HCT116 (cell line): ENCODE data around the gene PCDH9. TPM values are rescaled to one million over a fixed set of nuclear protein-coding genes. Genes with fewer than 3 reads are reported as not detected.

Experiments
- ATAC-seq: fragments of 200-7000 bp; cut with Tn5 transposase; 2 replicates; pipeline ENCODE4 v1.9.1; 2020; ENCODE audit warnings: mild to moderate bottlenecking, moderate library complexity
- BruUV-seq: library from RNA; stranded (reverse); fragments of 400-500 nt; replicated peaks from 2 replicates; lab custom pipeline; 2021; lab: Mats Ljungman, UMichigan
- CTCF ChIA-PET: fragments of 300-600 bp; sonication (Branson Sonifier 250); formaldehyde crosslinking; loops from one replicate; lab custom pipeline; 2021; ENCODE audit warnings: antibody characterized with exemption; lab: Charles Lee
- POLR2A ChIA-PET: fragments of 300-600, 350-600 bp; sonication (Branson Sonifier 250); formaldehyde crosslinking; loops from one replicate; lab custom pipeline; 2021; ENCODE audit warnings: antibody characterized with exemption; lab: Charles Lee
- RAD21 ChIA-PET, 2 experiments: fragments of 300-600 bp; sonication (Branson Sonifier 250); formaldehyde crosslinking; loops; one replicate each; lab custom pipeline; 2023; ENCODE audit warnings: low total read pairs in 2 of 2; ENCODE audit not compliant: uncharacterized antibody in 2 of 2, unreplicated experiment in 2 of 2, low non-redundant PET in 1 of 2; lab: Charles Lee
- DNase-seq: peaks from one replicate; pipeline ENCODE4 v3.0.0-alpha.2; 2010; ENCODE audit warnings: low read depth, low spot score
- H2AFZ ChIP-seq: fragments of 200-600 bp; shearing (Covaris generic), sonication (generic); 2 replicates; pipeline ENCODE4 v1.6.1; 2017; ENCODE audit warnings: low read depth, mixed run types, mixed read lengths, antibody characterized with exemption, low read length; ENCODE audit not compliant: poor library complexity, severe bottlenecking
- H3K27ac ChIP-seq: 2 replicates; pipeline ENCODE4 v1.5.1; 2012; ENCODE audit warnings: low read depth, low read length
- H3K27me3 ChIP-seq: fragments of 200-600 bp; sonication (generic); 2 replicates; pipeline ENCODE4 v1.6.1; 2016; ENCODE audit warnings: mixed run types, low read length, mixed read lengths; ENCODE audit not compliant: insufficient read depth
- H3K36me3 ChIP-seq, 2 experiments: fragments of 200-500 bp in 1 of 2; fragments of 200-600 bp in 1 of 2; sonication (Bioruptor generic) in 1 of 2; sonication (generic) in 1 of 2; 2 replicates each; pipeline versions ENCODE4 v1.5.1 to v1.6.1; 2014 to 2016; ENCODE audit warnings: low read length in 2 of 2, inconsistent platforms in 1 of 2, mixed read lengths in 1 of 2, mixed run types in 1 of 2; ENCODE audit not compliant: insufficient read depth in 2 of 2, control insufficient read depth in 1 of 2
- H3K4me1 ChIP-seq, 2 experiments: fragments of 200-600 bp in 1 of 2; sonication (generic) in 1 of 2; 2 replicates each; pipeline versions ENCODE4 v1.5.1 to v1.6.1; 2012 to 2017; ENCODE audit warnings: low read length in 2 of 2, inconsistent platforms in 1 of 2, mild to moderate bottlenecking in 1 of 2, mixed read lengths in 1 of 2, mixed run types in 1 of 2, moderate library complexity in 1 of 2; ENCODE audit not compliant: insufficient read depth in 2 of 2, control insufficient read depth in 1 of 2
- H3K4me2 ChIP-seq: fragments of 200-600 bp; sonication (generic); 2 replicates; pipeline ENCODE4 v1.6.1; 2017; ENCODE audit warnings: mixed run types, low read length, mixed read lengths
- H3K4me3 ChIP-seq, 2 experiments: fragments of 200-600 bp in 1 of 2; sonication (generic) in 1 of 2; replicated peaks in 1 of 2; 2 replicates each; pipeline ENCODE4 v1.5.1; 2011 to 2016; ENCODE audit warnings: low read length in 2 of 2, control low read depth in 1 of 2, low read depth in 1 of 2, mild to moderate bottlenecking in 1 of 2, mixed read lengths in 1 of 2, mixed run types in 1 of 2
- H3K79me2 ChIP-seq: fragments of 200-600 bp; sonication (generic); 2 replicates; pipeline ENCODE4 v1.6.1; 2017; ENCODE audit warnings: mild to moderate bottlenecking, mixed run types, low read length, moderate library complexity, mixed read lengths; ENCODE audit not compliant: insufficient read depth
- H3K9ac ChIP-seq: fragments of 200-600 bp; sonication (generic); 2 replicates; pipeline ENCODE4 v1.6.1; 2016; ENCODE audit warnings: low read length, mixed read lengths
- H3K9me2 ChIP-seq: fragments of 200-600 bp; sonication (generic), shearing (Covaris generic); 2 replicates; pipeline ENCODE4 v1.6.1; 2017; ENCODE audit warnings: mixed run types, mild to moderate bottlenecking, moderate library complexity; ENCODE audit not compliant: insufficient read depth
- H3K9me3 ChIP-seq, 2 experiments: fragments of 200-500 bp in 1 of 2; fragments of 200-600 bp in 1 of 2; sonication (Bioruptor generic) in 1 of 2; sonication (generic) in 1 of 2; 2 replicates each; pipeline ENCODE4 v1.6.1; 2014 to 2017; ENCODE audit warnings: low read length in 2 of 2, mixed read lengths in 2 of 2, inconsistent platforms in 1 of 2, low read depth in 1 of 2, mild to moderate bottlenecking in 1 of 2, mixed run types in 1 of 2, moderate library complexity in 1 of 2; ENCODE audit not compliant: control insufficient read depth in 1 of 2, insufficient read depth in 1 of 2
- H4K20me1 ChIP-seq: fragments of 200-600 bp; sonication (generic), shearing (Covaris generic); 2 replicates; pipeline ENCODE4 v1.6.1; 2017; ENCODE audit warnings: mixed run types, mild to moderate bottlenecking, moderate library complexity; ENCODE audit not compliant: insufficient read depth
- CBX3 ChIP-seq: IDR thresholded peaks from 2 replicates; pipeline ENCODE4 v1.6.1; 2012; ENCODE audit warnings: low read depth
- EZH2 ChIP-seq: fragments of 200-600 bp; sonication (generic); IDR thresholded peaks from 2 replicates; pipeline ENCODE4 v1.6.1; 2017; ENCODE audit warnings: antibody characterized with exemption, mixed run types
- FOSL1 ChIP-seq: IDR thresholded peaks from 2 replicates; pipeline ENCODE4 v1.6.1; 2012; ENCODE audit warnings: low read depth
- POLR2A ChIP-seq: IDR thresholded peaks from 2 replicates; pipeline ENCODE4 v1.7.0; 2011; ENCODE audit warnings: borderline replicate concordance; ENCODE audit not compliant: insufficient read depth, insufficient read length; ENCODE audit errors: extremely low read depth
- POLR2AphosphoS5 ChIP-seq: IDR thresholded peaks from 2 replicates; pipeline ENCODE4 v1.6.1; 2011; ENCODE audit warnings: mild to moderate bottlenecking, low read depth, low read length, moderate library complexity
- RAD21 ChIP-seq: IDR thresholded peaks from 2 replicates; pipeline ENCODE4 v1.6.1; 2012; ENCODE audit warnings: low read depth, mild to moderate bottlenecking
- SIN3A ChIP-seq: IDR thresholded peaks from 2 replicates; pipeline ENCODE4 v1.6.1; 2012; ENCODE audit warnings: low read depth
- SP1 ChIP-seq: IDR thresholded peaks from 2 replicates; pipeline ENCODE4 v1.6.1; 2012; ENCODE audit warnings: low read depth
- TCF7L2 ChIP-seq: IDR thresholded peaks from 2 replicates; pipeline ENCODE4 v1.7.0; 2011; ENCODE audit warnings: borderline replicate concordance, inconsistent platforms; ENCODE audit not compliant: insufficient read depth, insufficient read length; ENCODE audit errors: extremely low read depth
- YY1 ChIP-seq: IDR thresholded peaks from 2 replicates; pipeline ENCODE4 v1.6.1; 2011; ENCODE audit warnings: low read length, low read depth, moderate library complexity, mild to moderate bottlenecking; ENCODE audit not compliant: insufficient replicate concordance; ENCODE audit errors: extremely low read depth
- ZFX ChIP-seq: fragments of 450-650 bp; IDR thresholded peaks from 2 replicates; pipeline ENCODE4 v1.6.1; 2017
- ZNF274 ChIP-seq: fragments of 200-500 bp; sonication (Bioruptor generic); IDR thresholded peaks from 2 replicates; pipeline ENCODE4 v1.6.1; 2014; ENCODE audit warnings: mild to moderate bottlenecking, low read depth, low read length, inconsistent platforms
- intact Hi-C: fragments of 100-400 bp; cut with micrococcal nuclease; formaldehyde crosslinking; loops from 2 replicates; pipeline ENCODE4 v1.10.0; 2022
- total RNA-seq: library from RNA; stranded (reverse); gene quantifications from one replicate; pipeline ENCODE4 v1.2.1, GENCODE V29; 2021; ENCODE audit not compliant: unreplicated experiment
- TF ChIP-seq, protein P1 (sequence below): IDR thresholded peaks from 2 replicates; pipeline ENCODE4 v1.6.1; 2012
- TF ChIP-seq, protein P2 (sequence below): IDR thresholded peaks from 2 replicates; pipeline ENCODE4 v1.6.1; 2012

The PCDH9 gene
- total RNA-seq, 1 experiment from 2014 or later: 0.02 TPM

DNA sequence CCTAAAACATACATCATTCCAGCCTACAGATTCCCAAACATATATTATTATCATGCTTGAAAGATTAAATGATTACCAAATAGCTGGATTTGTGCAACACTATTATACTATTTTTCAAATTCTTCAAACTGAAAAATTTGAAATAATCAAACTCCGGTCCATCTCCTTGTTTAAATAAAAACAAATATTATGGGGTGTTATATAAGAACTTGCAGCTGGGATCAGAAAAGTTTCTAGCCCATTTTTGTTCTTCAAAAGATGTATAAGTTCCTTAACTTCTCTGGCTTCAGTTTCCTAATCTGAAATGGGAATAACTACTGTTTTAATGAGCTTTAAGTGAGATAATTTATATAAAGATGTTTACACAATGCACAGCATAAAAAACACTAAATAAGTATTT is 422.9 kb downstream of the PCDH9 start:
- Histone ChIP-seq H3K79me2 (no peaks in the 10 kb centered on the region), H2AFZ (no peak overlapping the region), H3K9me2 (no peaks in the 10 kb centered on the region), H3K27ac (no peak overlapping the region), H3K36me3 (no peaks in the 10 kb centered on the region), H3K4me1 (no peaks in the 10 kb centered on the region), H4K20me1 (no peaks in the 10 kb centered on the region), H3K9me3 (no peaks in the 10 kb centered on the region), H3K4me2 (no peak overlapping the region), H3K9ac (no peak overlapping the region), H3K27me3 (no peaks in the 10 kb centered on the region), H3K4me3 (no peak overlapping the region)
- no peak for TF ChIP-seq YY1
- TF ChIP-seq, protein P1, sequence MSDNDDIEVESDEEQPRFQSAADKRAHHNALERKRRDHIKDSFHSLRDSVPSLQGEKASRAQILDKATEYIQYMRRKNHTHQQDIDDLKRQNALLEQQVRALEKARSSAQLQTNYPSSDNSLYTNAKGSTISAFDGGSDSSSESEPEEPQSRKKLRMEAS: no peak
- no peak for TF ChIP-seq SIN3A
- TF ChIP-seq, protein P2, sequence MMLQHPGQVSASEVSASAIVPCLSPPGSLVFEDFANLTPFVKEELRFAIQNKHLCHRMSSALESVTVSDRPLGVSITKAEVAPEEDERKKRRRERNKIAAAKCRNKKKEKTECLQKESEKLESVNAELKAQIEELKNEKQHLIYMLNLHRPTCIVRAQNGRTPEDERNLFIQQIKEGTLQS: no peak
- no peak for TF ChIP-seq POLR2AphosphoS5
- no peak for TF ChIP-seq TCF7L2
- no peak for TF ChIP-seq FOSL1
- no peak for TF ChIP-seq CBX3
- TF ChIP-seq ZFX: no peak
- no peak for TF ChIP-seq POLR2A
- TF ChIP-seq SP1: no peak
- no peak for TF ChIP-seq RAD21
- no peak for TF ChIP-seq ZNF274
- no peak for TF ChIP-seq EZH2
- DNase-seq (no peak), ATAC-seq (no peak)
- intact Hi-C loops: no loop called here
- ChIA-PET POLR2A (no interaction called here), RAD21 (no interaction called here), CTCF (no interaction called here)
- BruUV-seq: no TSS peak
